Smooth muscle cell (in vitro differentiated cells): Measurements from ENCODE around the gene PROKR1. TPM values are rescaled to one million over a fixed set of nuclear protein-coding genes. Genes with fewer than 3 reads are reported as not detected.

Experiments
- DNase-seq: peaks from one replicate; lab custom pipeline; 2025; ENCODE audit not compliant: unreplicated experiment; lab: John Stamatoyannopoulos, UW
- H2AFZ ChIP-seq: fragments of 200-600 bp; sonication (generic); 2 replicates; pipeline ENCODE4 v1.6.0; 2016; ENCODE audit warnings: antibody characterized with exemption, low read depth, mild to moderate bottlenecking
- H3F3A ChIP-seq: fragments of 200-600 bp; sonication (generic); 2 replicates; pipeline ENCODE4 v1.6.0; 2017; ENCODE audit warnings: antibody characterized with exemption, low read depth
- H3K27ac ChIP-seq: fragments of 200-600 bp; sonication (generic); 2 replicates; pipeline ENCODE4 v1.5.1; 2016; ENCODE audit warnings: low read depth, mild to moderate bottlenecking
- H3K27me3 ChIP-seq: fragments of 200-600 bp; sonication (generic); 2 replicates; pipeline ENCODE4 v1.6.1; 2016; ENCODE audit warnings: low read depth, mild to moderate bottlenecking
- H3K36me3 ChIP-seq: fragments of 200-600 bp; sonication (generic); 2 replicates; pipeline ENCODE4 v1.5.1; 2016; ENCODE audit warnings: low read depth
- H3K4me1 ChIP-seq: fragments of 200-600 bp; sonication (generic); 2 replicates; pipeline ENCODE4 v1.5.1; 2016; ENCODE audit warnings: low read depth
- H3K4me2 ChIP-seq: fragments of 200-600 bp; sonication (generic); 2 replicates; pipeline ENCODE4 v1.6.0; 2016; ENCODE audit warnings: mild to moderate bottlenecking
- H3K4me3 ChIP-seq: fragments of 200-600 bp; sonication (generic); 2 replicates; pipeline ENCODE4 v1.5.1; 2016; ENCODE audit warnings: mild to moderate bottlenecking
- H3K79me2 ChIP-seq: fragments of 200-600 bp; sonication (generic); 2 replicates; pipeline ENCODE4 v1.6.0; 2016; ENCODE audit warnings: low read depth, mild to moderate bottlenecking
- H3K9ac ChIP-seq: fragments of 200-600 bp; sonication (generic); 2 replicates; pipeline ENCODE4 v1.6.0; 2016; ENCODE audit warnings: low read depth
- H3K9me3 ChIP-seq: fragments of 200-600 bp; sonication (generic); replicated peaks from 2 replicates; pipeline ENCODE4 v1.5.1; 2016; ENCODE audit warnings: low read depth
- H4K20me1 ChIP-seq: fragments of 200-600 bp; sonication (generic); 2 replicates; pipeline ENCODE4 v1.6.0; 2016; ENCODE audit warnings: low read depth
- WGBS: methylation state at CpG from one replicate; pipeline ENCODE4 v1.1.7; 2016; ENCODE audit warnings: low lambda C conversion rate; 5-methylcytosine and 5-hydroxymethylcytosine counted together
- polyA plus RNA-seq: library from polyadenylated mRNA; unstranded; fragments of >200 nt; fragmentation: Nextera tagmentation; extraction: Ambion mirVana; gene quantifications from 2 replicates; pipeline ENCODE4 v1.2.1, GENCODE V29; 2016
- total RNA-seq: library from RNA; depleted of rRNA; stranded (reverse); fragments of >200 nt; gene quantifications from 2 replicates; pipeline ENCODE4 v1.2.3, GENCODE V29; 2014
- TF ChIP-seq, protein P1 (sequence below): fragments of 200-600 bp; sonication (generic); IDR thresholded peaks from 2 replicates; pipeline ENCODE4 v1.5.1; 2017; ENCODE audit warnings: borderline replicate concordance, mild to moderate bottlenecking, antibody characterized with exemption; ENCODE audit not compliant: insufficient read depth, poor library complexity, severe bottlenecking

The PROKR1 gene
- total and polyA plus RNA-seq, 2 experiments from 2014 or later = not detected

GRCh38 chr2:68627615-68628014 lies 15.8 kb upstream of the PROKR1 start:
- no peaks in the 10 kb centered on the region for H3K4me1 ChIP-seq
- WGBS = 92% methylated on average over 3 of the region's 3 CpGs
- H3K4me3 ChIP-seq = no peak overlapping the region
- TF ChIP-seq, protein P1, sequence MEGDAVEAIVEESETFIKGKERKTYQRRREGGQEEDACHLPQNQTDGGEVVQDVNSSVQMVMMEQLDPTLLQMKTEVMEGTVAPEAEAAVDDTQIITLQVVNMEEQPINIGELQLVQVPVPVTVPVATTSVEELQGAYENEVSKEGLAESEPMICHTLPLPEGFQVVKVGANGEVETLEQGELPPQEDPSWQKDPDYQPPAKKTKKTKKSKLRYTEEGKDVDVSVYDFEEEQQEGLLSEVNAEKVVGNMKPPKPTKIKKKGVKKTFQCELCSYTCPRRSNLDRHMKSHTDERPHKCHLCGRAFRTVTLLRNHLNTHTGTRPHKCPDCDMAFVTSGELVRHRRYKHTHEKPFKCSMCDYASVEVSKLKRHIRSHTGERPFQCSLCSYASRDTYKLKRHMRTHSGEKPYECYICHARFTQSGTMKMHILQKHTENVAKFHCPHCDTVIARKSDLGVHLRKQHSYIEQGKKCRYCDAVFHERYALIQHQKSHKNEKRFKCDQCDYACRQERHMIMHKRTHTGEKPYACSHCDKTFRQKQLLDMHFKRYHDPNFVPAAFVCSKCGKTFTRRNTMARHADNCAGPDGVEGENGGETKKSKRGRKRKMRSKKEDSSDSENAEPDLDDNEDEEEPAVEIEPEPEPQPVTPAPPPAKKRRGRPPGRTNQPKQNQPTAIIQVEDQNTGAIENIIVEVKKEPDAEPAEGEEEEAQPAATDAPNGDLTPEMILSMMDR = no peak
- H3K36me3 ChIP-seq = no peaks in the 10 kb centered on the region
- H4K20me1 ChIP-seq = no peaks in the 10 kb centered on the region
- H3K4me2 ChIP-seq = no peak overlapping the region
- H3F3A ChIP-seq = no peaks in the 10 kb centered on the region
- no peak overlapping the region for H2AFZ ChIP-seq
- H3K9me3 ChIP-seq = no peaks in the 10 kb centered on the region
- H3K27ac ChIP-seq = no peak overlapping the region
- no peak for DNase-seq
- no peaks in the 10 kb centered on the region for H3K79me2 ChIP-seq
- H3K9ac ChIP-seq = no peak overlapping the region
- peaks cover 3% of the 10 kb centered on the region for H3K27me3 ChIP-seq

DNA sequence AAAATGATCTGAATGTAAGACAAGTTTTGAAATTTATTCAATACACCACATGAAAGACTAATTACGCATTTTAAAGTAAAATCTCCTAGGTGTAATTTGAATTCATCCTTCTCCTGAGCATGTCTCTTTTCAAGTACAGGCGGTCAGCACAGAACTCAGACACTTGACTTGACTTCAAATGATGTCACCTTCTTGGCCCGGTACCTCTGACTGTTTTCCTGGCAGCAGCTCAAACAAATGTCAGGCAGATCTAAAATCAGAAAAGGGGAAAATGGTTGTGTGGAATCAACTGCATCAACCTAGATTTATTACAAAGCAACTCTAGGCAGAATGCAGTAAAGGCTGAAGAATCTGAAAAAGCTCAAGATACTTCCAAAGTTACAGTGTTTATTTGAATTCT lies 11.4 kb upstream of the PROKR1 start:
- H2AFZ ChIP-seq = no peak overlapping the region
- H3K27ac ChIP-seq = no peak overlapping the region
- no peaks in the 10 kb centered on the region for H3K79me2 ChIP-seq
- H3K9ac ChIP-seq = no peak overlapping the region
- H3F3A ChIP-seq = no peaks in the 10 kb centered on the region
- no peak overlapping the region for H3K4me2 ChIP-seq
- H3K36me3 ChIP-seq = no peaks in the 10 kb centered on the region
- TF ChIP-seq, protein P1 = no peak
- peaks cover 3% of the 10 kb centered on the region for H3K27me3 ChIP-seq
- no peak for DNase-seq
- H3K4me1 ChIP-seq = peaks cover 4% of the 10 kb centered on the region
- H3K4me3 ChIP-seq = no peak overlapping the region
- WGBS = 96% methylated on average over 3 of the region's 3 CpGs
- no peaks in the 10 kb centered on the region for H4K20me1 ChIP-seq
- H3K9me3 ChIP-seq = no peaks in the 10 kb centered on the region

DNA sequence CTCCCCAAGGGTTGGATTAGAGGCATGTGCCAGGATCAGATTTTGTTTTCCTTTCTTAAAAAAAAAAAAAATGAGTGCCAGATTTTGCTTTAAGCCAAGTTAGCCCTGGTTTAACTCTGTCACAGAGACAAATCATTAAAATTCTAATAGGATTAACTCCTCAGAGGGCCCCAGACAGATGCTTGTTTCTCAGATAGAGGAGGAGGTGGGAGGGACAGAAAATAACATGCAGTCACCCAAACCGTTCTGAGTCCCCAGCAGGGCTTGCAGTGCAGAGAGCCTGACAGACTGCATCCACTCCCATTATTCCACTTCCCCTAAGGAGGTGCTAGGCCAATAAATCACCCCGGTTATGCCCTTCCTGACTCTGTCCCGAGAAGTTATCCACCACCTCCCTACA lies 6.3 kb upstream of the PROKR1 start:
- H3K4me1 ChIP-seq = peaks cover 4% of the 10 kb centered on the region
- H4K20me1 ChIP-seq = no peaks in the 10 kb centered on the region
- no peaks in the 10 kb centered on the region for H3K36me3 ChIP-seq
- TF ChIP-seq, protein P1 = no peak
- H3K4me3 ChIP-seq = no peak overlapping the region
- WGBS = 18% methylated on average over 3 of the region's 3 CpGs
- no peak overlapping the region for H2AFZ ChIP-seq
- peaks cover 11% of the 10 kb centered on the region for H3K27me3 ChIP-seq
- H3K79me2 ChIP-seq = no peaks in the 10 kb centered on the region
- H3K9me3 ChIP-seq = no peaks in the 10 kb centered on the region
- H3K27ac ChIP-seq = no peak overlapping the region
- no peak for DNase-seq
- no peaks in the 10 kb centered on the region for H3F3A ChIP-seq
- no peak overlapping the region for H3K4me2 ChIP-seq
- no peak overlapping the region for H3K9ac ChIP-seq

GRCh38 chr2:68643874-68644485 lies 601 bp downstream of the PROKR1 start:
- H3K4me2 ChIP-seq = peak overlapping the region; percentile 98
- peak overlapping the region; percentile 75 for H2AFZ ChIP-seq
- TF ChIP-seq, protein P1 = no peak
- no peaks in the 10 kb centered on the region for H3K4me1 ChIP-seq
- H3K27ac ChIP-seq = no peak overlapping the region
- no peak overlapping the region for H3K9ac ChIP-seq
- H3K79me2 ChIP-seq = no peaks in the 10 kb centered on the region
- H3K9me3 ChIP-seq = no peaks in the 10 kb centered on the region
- H3K4me3 ChIP-seq = peak overlapping the region; percentile 61
- peaks cover 44% of the 10 kb centered on the region for H3K27me3 ChIP-seq
- no peak for DNase-seq
- H4K20me1 ChIP-seq = no peaks in the 10 kb centered on the region
- WGBS = 14% methylated on average over 17 of the region's 17 CpGs
- no peaks in the 10 kb centered on the region for H3K36me3 ChIP-seq
- no peaks in the 10 kb centered on the region for H3F3A ChIP-seq
